Endothelial cell of umbilical vein (primary cell): Measurements from ENCODE around the gene UBE2S. TPM values are rescaled to one million over a fixed set of nuclear protein-coding genes. Genes with fewer than 3 reads are reported as not detected.

Experiments used
- BruUV-seq: library from RNA; stranded (reverse); fragments of 400-500 nt; replicated peaks from 2 replicates; lab custom pipeline; 2021; lab: Mats Ljungman, UMichigan
- CTCF ChIA-PET: fragments of 300-600, 350-600 bp; sonication (Branson Sonifier 250); formaldehyde crosslinking; loops from one replicate; lab custom pipeline; 2021; ENCODE audit warnings: antibody characterized with exemption, inconsistent platforms; lab: Charles Lee
- POLR2A ChIA-PET: fragments of 300-600, 350-600 bp; sonication (Branson Sonifier 250); formaldehyde crosslinking; loops from one replicate; lab custom pipeline; 2021; ENCODE audit warnings: antibody characterized with exemption, inconsistent platforms; lab: Charles Lee
- DNase-seq: peaks from one replicate; pipeline ENCODE4 v3.0.0-alpha.2; 2011; ENCODE audit warnings: low read depth, low spot score
- FAIRE-seq: peaks from 2 replicates; lab custom pipeline; 2011; peaks lifted over from hg19 to GRCh38; lab: Jason Lieb, UNC
- H2AFZ ChIP-seq: 2 replicates; pipeline ENCODE4 v1.6.0; 2012; ENCODE audit warnings: low read depth, low read length, control low read depth, inconsistent platforms
- H3K27ac ChIP-seq: 2 replicates; pipeline ENCODE4 v1.5.1; 2011; ENCODE audit warnings: low read depth, mild to moderate bottlenecking, control low read depth, low read length, moderate library complexity; ENCODE audit not compliant: insufficient read depth
- H3K27me3 ChIP-seq, 2 experiments: 2 replicates each; pipeline versions ENCODE4 v1.6.0 to v1.6.1; 2011; ENCODE audit warnings: low read length in 2 of 2, mixed read lengths in 1 of 2; ENCODE audit not compliant: control insufficient read depth in 2 of 2, insufficient read depth in 2 of 2
- H3K36me3 ChIP-seq, 2 experiments: 2 replicates in 1 of 2; 3 replicates in 1 of 2; pipeline ENCODE4 v1.5.1; 2011; ENCODE audit warnings: low read length in 2 of 2, mild to moderate bottlenecking in 1 of 2, moderate library complexity in 1 of 2; ENCODE audit not compliant: control insufficient read depth in 2 of 2, insufficient read depth in 2 of 2; ENCODE audit errors: extremely low read depth in 1 of 2
- H3K4me1 ChIP-seq: 3 replicates; pipeline ENCODE4 v1.5.1; 2011; ENCODE audit warnings: mild to moderate bottlenecking, low read length; ENCODE audit not compliant: control insufficient read depth, insufficient read depth; ENCODE audit errors: extremely low read depth
- H3K4me2 ChIP-seq: 2 replicates; pipeline ENCODE4 v1.6.1; 2011; ENCODE audit warnings: low read length, control low read depth, mixed read lengths; ENCODE audit not compliant: insufficient read depth
- H3K4me3 ChIP-seq, 3 experiments: fragments of 200-600 bp in 1 of 3; sonication (generic), shearing (Covaris generic) in 1 of 3; replicated peaks in 1 of 3; 2 replicates each; pipeline ENCODE4 v1.5.1; 2011 to 2016; ENCODE audit warnings: control low read depth in 3 of 3, low read length in 3 of 3, mild to moderate bottlenecking in 2 of 3, inconsistent platforms in 1 of 3, low read depth in 1 of 3, moderate library complexity in 1 of 3; ENCODE audit not compliant: insufficient read depth in 1 of 3
- H3K79me2 ChIP-seq: 2 replicates; pipeline ENCODE4 v1.6.0; 2012; ENCODE audit warnings: low read length, inconsistent platforms; ENCODE audit not compliant: control insufficient read depth, insufficient read depth
- H3K9ac ChIP-seq: replicated peaks from 2 replicates; pipeline ENCODE3; 2011; ENCODE audit warnings: low read length, control low read depth; ENCODE audit not compliant: insufficient read depth; ENCODE audit errors: extremely low read depth
- H3K9me1 ChIP-seq: replicated peaks from 3 replicates; pipeline ENCODE4 v1.6.0; 2011; ENCODE audit warnings: mild to moderate bottlenecking, low read length; ENCODE audit not compliant: control insufficient read depth, insufficient read depth; ENCODE audit errors: extremely low read depth
- H3K9me3 ChIP-seq: replicated peaks from 2 replicates; pipeline ENCODE4 v1.5.1; 2012; ENCODE audit warnings: low read length, inconsistent platforms; ENCODE audit not compliant: control insufficient read depth, insufficient read depth
- H4K20me1 ChIP-seq: replicated peaks from 2 replicates; pipeline ENCODE3; 2011; ENCODE audit warnings: mild to moderate bottlenecking, low read length; ENCODE audit not compliant: control insufficient read depth, insufficient read depth; ENCODE audit errors: extremely low read depth
- JUN ChIP-seq: IDR thresholded peaks from 2 replicates; pipeline ENCODE4 v1.6.1; 2011; ENCODE audit warnings: borderline replicate concordance, low read depth; ENCODE audit not compliant: insufficient read length, insufficient read depth
- MYC ChIP-seq: IDR thresholded peaks from one replicate; pipeline ENCODE4 v1.6.1; 2011; ENCODE audit warnings: mild to moderate bottlenecking, low read depth, low read length
- POLR2A ChIP-seq: IDR thresholded peaks from 2 replicates; pipeline ENCODE4 v1.6.1; 2012; ENCODE audit warnings: low read depth, mild to moderate bottlenecking, control low read depth, low read length
- dilution Hi-C: fragments of 300-500 bp; cut with MboI; formaldehyde crosslinking; loops from one replicate; pipeline ENCODE4 v1.15.0; 2019; ENCODE audit warnings: low sequenced_read_pairs; ENCODE audit not compliant: extremely low pct_ligation_motif_present
- intact Hi-C: fragments of 100-400 bp; cut with micrococcal nuclease; formaldehyde crosslinking; loops from one replicate; pipeline ENCODE4 v1.10.0; 2022
- polyA plus RNA-seq, 4 experiments: library from polyadenylated mRNA; depleted of rRNA in 3 of 4; stranded (reverse) in 3 of 4; unstranded in 1 of 4; fragments of >200 nt; gene quantifications; 2 replicates each; pipeline versions ENCODE4 v1.2.1 to v1.2.3, GENCODE V29; 2011 to 2012; ENCODE audit warnings: missing spikeins in 1 of 4
- total RNA-seq: library from RNA; stranded (reverse); gene quantifications from 2 replicates; pipeline ENCODE4 v1.2.3, GENCODE V29; 2021
- TF ChIP-seq, protein P1 (sequence below), 2 donors: IDR thresholded peaks; 1 replicate in 1 of 2; 2 replicates in 1 of 2; pipeline ENCODE4 v1.5.1; 2011; ENCODE audit warnings: low read length in 2 of 2, mild to moderate bottlenecking in 2 of 2, moderate library complexity in 2 of 2, control low read depth in 1 of 2, inconsistent platforms in 1 of 2, low read depth in 1 of 2; ENCODE audit not compliant: insufficient read depth in 1 of 2; ENCODE audit errors: extremely low read depth in 1 of 2

UBE2S gene
- total and polyA plus RNA-seq, 2 donors (not counting 3 experiments of a cell fraction or from before 2014, with no cell fraction given): 183 to 257 TPM

- Histone ChIP-seq H3K27me3 (no peaks in the 10 kb centered on the region), H3K27ac (no peak overlapping the region), H3K4me1 (peaks cover 25% of the 10 kb centered on the region), H3K9me3 (no peaks in the 10 kb centered on the region), H3K9me1 (no peaks in the 10 kb centered on the region), H4K20me1 (peaks cover 4% of the 10 kb centered on the region), H3K9ac (no peak overlapping the region), H2AFZ (no peak overlapping the region), H3K36me3 (peaks cover 14 to 30% of the 10 kb centered on the region in 2 experiments), H3K79me2 (peaks cover 41% of the 10 kb centered on the region), H3K4me2 (no peak overlapping the region), H3K4me3 (no peak overlapping the region)
- POLR2A ChIA-PET: interaction anchor here (0.5 to 1.4 kb wide), 4 partner anchors 14 to 246 kb away, joined by 3 to 5 read pairs (median 4); partner anchors contain the start of gene UBE2S
- CTCF ChIA-PET: interaction anchor here (1.1 to 1.9 kb wide), 2 partner anchors 88 to 98 kb away, joined by 3 to 8 read pairs; no protein-coding TSS in a partner anchor
- DNase-seq (no peak), FAIRE-seq (no peak)
- peak; percentile 40 for TF ChIP-seq POLR2A
- TF ChIP-seq, protein P1, sequence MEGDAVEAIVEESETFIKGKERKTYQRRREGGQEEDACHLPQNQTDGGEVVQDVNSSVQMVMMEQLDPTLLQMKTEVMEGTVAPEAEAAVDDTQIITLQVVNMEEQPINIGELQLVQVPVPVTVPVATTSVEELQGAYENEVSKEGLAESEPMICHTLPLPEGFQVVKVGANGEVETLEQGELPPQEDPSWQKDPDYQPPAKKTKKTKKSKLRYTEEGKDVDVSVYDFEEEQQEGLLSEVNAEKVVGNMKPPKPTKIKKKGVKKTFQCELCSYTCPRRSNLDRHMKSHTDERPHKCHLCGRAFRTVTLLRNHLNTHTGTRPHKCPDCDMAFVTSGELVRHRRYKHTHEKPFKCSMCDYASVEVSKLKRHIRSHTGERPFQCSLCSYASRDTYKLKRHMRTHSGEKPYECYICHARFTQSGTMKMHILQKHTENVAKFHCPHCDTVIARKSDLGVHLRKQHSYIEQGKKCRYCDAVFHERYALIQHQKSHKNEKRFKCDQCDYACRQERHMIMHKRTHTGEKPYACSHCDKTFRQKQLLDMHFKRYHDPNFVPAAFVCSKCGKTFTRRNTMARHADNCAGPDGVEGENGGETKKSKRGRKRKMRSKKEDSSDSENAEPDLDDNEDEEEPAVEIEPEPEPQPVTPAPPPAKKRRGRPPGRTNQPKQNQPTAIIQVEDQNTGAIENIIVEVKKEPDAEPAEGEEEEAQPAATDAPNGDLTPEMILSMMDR (IDR thresholded peaks at IDR 0.05; ENCODE audit: extremely low read depth in 1 of 2, insufficient read depth in 1 of 2, low read depth in 1 of 2, low read length in 2 of 2): no peak
- TF ChIP-seq MYC: no peak
- no peak for TF ChIP-seq JUN
- intact Hi-C loops (loop anchor here (10.0 kb wide), 2 partner anchors 215 to 245 kb away; partner anchors contain the start of genes TNNT1, ZNF524 and ZNF865), dilution Hi-C loops (no loop called here)
- no TSS peak for BruUV-seq
These were observed 17.9 kb downstream of the UBE2S start for GRCh38 chr19:55389386-55390317.
